ENCODE data around the gene FADS2. TPM values are rescaled to one million over a fixed set of nuclear protein-coding genes. Genes with fewer than 3 reads are reported as not detected.

FADS2 gene
- total RNA-seq, 2 experiments from 2014 or later = 0.95 to 2.8 TPM

- no peak overlapping the region for H2AFZ ChIP-seq (ENCODE audit: low read length)
- intact Hi-C loops (cut with micrococcal nuclease; ENCODE audit: unreplicated experiment) = loop anchor here (2.0 kb wide), 1 partner anchor 73 kb away; no protein-coding TSS in a partner anchor
- H3K9me2 ChIP-seq (ENCODE audit: insufficient read depth, low read length) = no peaks in the 10 kb centered on the region
- no TSS peak for BruUV-seq (replicated peaks)
- no peak overlapping the region for H3K4me2 ChIP-seq (ENCODE audit: low read length)
- no peaks in the 10 kb centered on the region; the same call in 1 of the 2 replicates for H3K36me3 ChIP-seq (ENCODE audit: insufficient read depth, low read length)
- H3K9me3 ChIP-seq (ENCODE audit: low read length) = no peaks in the 10 kb centered on the region
- peaks cover 9% of the 10 kb centered on the region for H3K4me1 ChIP-seq (ENCODE audit: insufficient read depth, low read length, poor library complexity, severe bottlenecking)
- POLR2A ChIA-PET = interaction anchor here (0.7 kb wide), 1 partner anchor 10 kb away, joined by 3 read pairs; no protein-coding TSS in a partner anchor
- no peak overlapping the region for H3K4me3 ChIP-seq (ENCODE audit: low read depth, low read length, poor library complexity, severe bottlenecking)
- CTCF ChIA-PET (ENCODE audit: unreplicated experiment) = interaction anchor here (0.8 to 2.8 kb wide), 4 partner anchors 9 to 212 kb away, joined by 3 to 9 read pairs (median 6); no protein-coding TSS in a partner anchor
- no peak for TF ChIP-seq EZH2phosphoT487 (IDR thresholded peaks at IDR 0.05; ENCODE audit: borderline replicate concordance, low read depth, low read length)
- TF ChIP-seq CTCF (conservative IDR thresholded peaks at IDR 0.05; ENCODE audit: low read length) = no peak
- no peaks in the 10 kb centered on the region for H4K20me1 ChIP-seq (ENCODE audit: insufficient read depth, low read length)
- no peak overlapping the region for H3K27ac ChIP-seq (ENCODE audit: low read depth, low read length, poor library complexity, severe bottlenecking)
- DNase-seq (ENCODE audit: low spot score) = no peak
- H3K79me2 ChIP-seq (ENCODE audit: insufficient read depth, low read depth, low read length) = no peaks in the 10 kb centered on the region
Measured at GRCh38 chr11:61869708-61870451, 41.8 kb downstream of the FADS2 start.

- ChIA-PET POLR2A (interaction anchor here (0.5 to 0.7 kb wide), 2 partner anchors 10 to 166 kb away, joined by 3 to 8 read pairs; no protein-coding TSS in a partner anchor), CTCF (ENCODE audit: unreplicated experiment) (interaction anchor here (0.8 to 2.8 kb wide), 3 partner anchors 9 to 211 kb away, joined by 3 to 9 read pairs (median 6); no protein-coding TSS in a partner anchor)
- Histone ChIP-seq H3K4me2 (ENCODE audit: low read length) (no peak overlapping the region), H3K9me3 (ENCODE audit: low read length) (no peaks in the 10 kb centered on the region), H3K79me2 (ENCODE audit: insufficient read depth, low read depth, low read length) (no peaks in the 10 kb centered on the region), H3K9me2 (ENCODE audit: insufficient read depth, low read length) (no peaks in the 10 kb centered on the region), H3K4me1 (ENCODE audit: insufficient read depth, low read length, poor library complexity, severe bottlenecking) (peaks cover 9% of the 10 kb centered on the region), H3K36me3 (ENCODE audit: insufficient read depth, low read length) (no peaks in the 10 kb centered on the region; the same call in 1 of the 2 replicates), H3K4me3 (ENCODE audit: low read depth, low read length, poor library complexity, severe bottlenecking) (no peak overlapping the region), H4K20me1 (ENCODE audit: insufficient read depth, low read length) (no peaks in the 10 kb centered on the region), H3K27ac (ENCODE audit: low read depth, low read length, poor library complexity, severe bottlenecking) (no peak overlapping the region), H2AFZ (ENCODE audit: low read length) (no peak overlapping the region)
- intact Hi-C loops (cut with micrococcal nuclease; ENCODE audit: unreplicated experiment) = loop anchor here (1.0 to 2.0 kb wide), 5 partner anchors 21 to 212 kb away; partner anchors contain the start of gene FADS3
- no peak for DNase-seq (ENCODE audit: low spot score)
- no TSS peak for BruUV-seq (replicated peaks)
- TF ChIP-seq CTCF (conservative IDR thresholded peaks at IDR 0.05; ENCODE audit: low read length) = no peak
- no peak for TF ChIP-seq EZH2phosphoT487 (IDR thresholded peaks at IDR 0.05; ENCODE audit: borderline replicate concordance, low read depth, low read length)
Measured at GRCh38 chr11:61870541-61871031, 42.5 kb downstream of the FADS2 start.

Data from OCI-LY7 (cell line).